SK-N-SH treated with all-trans-retinoic acid at 6 μM for 48 hours (cell line): ENCODE data around the gene BTBD16.

ENCODE experiments used
- ATAC-seq: fragments of 200-7000 bp; cut with Tn5 transposase; 3 replicates; pipeline ENCODE4 v1.9.1; 2020; ENCODE audit warnings: mild to moderate bottlenecking, moderate library complexity
- ARNTL ChIP-seq: fragments of 450-650 bp; formaldehyde crosslinking; IDR thresholded peaks from 2 replicates; pipeline ENCODE4 v1.5.0; 2020; ENCODE audit warnings: low read depth, mild to moderate bottlenecking, moderate library complexity, borderline replicate concordance
- BACH2 ChIP-seq: fragments of 250-450 bp; sonication (Bioruptor Pico); IDR thresholded peaks from 2 replicates; pipeline ENCODE4 v1.9.0; 2021; ENCODE audit warnings: mild to moderate bottlenecking, borderline replicate concordance
- CSDC2 ChIP-seq: fragments of 250-450 bp; sonication (Bioruptor Pico); IDR thresholded peaks from 2 replicates; pipeline ENCODE4 v1.5.0; 2020; ENCODE audit warnings: mild to moderate bottlenecking, moderate library complexity
- ESRRG ChIP-seq: fragments of 250-450 bp; sonication (Bioruptor Pico); IDR thresholded peaks from 2 replicates; pipeline ENCODE4 v1.6.1; 2021; ENCODE audit warnings: mild to moderate bottlenecking
- GLIS3 ChIP-seq: fragments of 250-450 bp; sonication (Bioruptor Pico); IDR thresholded peaks from 2 replicates; pipeline ENCODE4 v1.5.0; 2020; ENCODE audit warnings: mild to moderate bottlenecking, moderate library complexity
- ISL1 ChIP-seq: fragments of 250-450 bp; sonication (Bioruptor Pico); IDR thresholded peaks from 2 replicates; pipeline ENCODE4 v2.1.2; 2022; ENCODE audit warnings: mild to moderate bottlenecking, moderate library complexity
- OSR1 ChIP-seq: fragments of 250-450 bp; sonication (Bioruptor Pico); IDR thresholded peaks from 2 replicates; pipeline ENCODE4 v1.8.0; 2022; ENCODE audit warnings: moderate library complexity, mild to moderate bottlenecking, inconsistent platforms
- PPARA ChIP-seq: fragments of 250-450 bp; sonication (Bioruptor Pico); IDR thresholded peaks from 2 replicates; pipeline ENCODE4 v1.5.0; 2020; ENCODE audit warnings: mild to moderate bottlenecking, borderline replicate concordance
- RARB ChIP-seq: fragments of 250-450 bp; sonication (Bioruptor Pico); IDR thresholded peaks from 2 replicates; pipeline ENCODE4 v1.8.0; 2021; ENCODE audit warnings: mild to moderate bottlenecking, moderate library complexity
- SNAI2 ChIP-seq: fragments of 250-450 bp; sonication (Bioruptor Pico); IDR thresholded peaks from 2 replicates; pipeline ENCODE4 v1.5.0; 2020; ENCODE audit warnings: mild to moderate bottlenecking, moderate library complexity
- TCF4 ChIP-seq: fragments of 250-450 bp; sonication (Bioruptor Pico); IDR thresholded peaks from 2 replicates; pipeline ENCODE4 v1.8.0; 2021; ENCODE audit warnings: mild to moderate bottlenecking, moderate library complexity, borderline replicate concordance
- TOX ChIP-seq: fragments of 250-450 bp; sonication (Bioruptor Pico); IDR thresholded peaks from 2 replicates; pipeline ENCODE4 v1.8.0; 2021; ENCODE audit warnings: mild to moderate bottlenecking, moderate library complexity, borderline replicate concordance
- ZC3H10 ChIP-seq: fragments of 250-450 bp; sonication (Bioruptor Pico); IDR thresholded peaks from 2 replicates; pipeline ENCODE4 v1.5.1; 2021; ENCODE audit warnings: mild to moderate bottlenecking, moderate library complexity
- ZFP30 ChIP-seq: fragments of 450-650 bp; formaldehyde crosslinking; IDR thresholded peaks from 2 replicates; pipeline ENCODE4 v1.5.0; 2022; ENCODE audit warnings: mild to moderate bottlenecking, moderate library complexity
- ZNF565 ChIP-seq: fragments of 450-650 bp; formaldehyde crosslinking; conservative IDR thresholded peaks from 2 replicates; pipeline ENCODE4 v1.5.0; 2020; ENCODE audit warnings: low read depth, mild to moderate bottlenecking, moderate library complexity
- ZNF70 ChIP-seq: fragments of 450-650 bp; formaldehyde crosslinking; IDR thresholded peaks from 2 replicates; pipeline ENCODE4 v1.5.0; 2020; ENCODE audit warnings: mild to moderate bottlenecking, moderate library complexity
- ZNF8 ChIP-seq: fragments of 450-650 bp; formaldehyde crosslinking; IDR thresholded peaks from 2 replicates; pipeline ENCODE4 v1.5.0; 2020; ENCODE audit warnings: mild to moderate bottlenecking, moderate library complexity
- TF ChIP-seq, protein P1 (sequence below): fragments of 250-450 bp; sonication (Bioruptor Pico); IDR thresholded peaks from 2 replicates; pipeline ENCODE4 v1.5.0; 2020; ENCODE audit warnings: mild to moderate bottlenecking, moderate library complexity
- TF ChIP-seq, protein P2 (sequence below): fragments of 250-450 bp; sonication (Bioruptor Pico); IDR thresholded peaks from 2 replicates; pipeline ENCODE4 v1.5.1; 2020; ENCODE audit warnings: low read depth, mild to moderate bottlenecking, moderate library complexity
- TF ChIP-seq, protein P3 (sequence below): fragments of 250-450 bp; sonication (Bioruptor Pico); IDR thresholded peaks from 2 replicates; pipeline ENCODE4 v1.8.0; 2021; ENCODE audit warnings: low read depth, mild to moderate bottlenecking, moderate library complexity, borderline replicate concordance
- TF ChIP-seq, protein P4 (sequence below): fragments of 250-450 bp; sonication (Bioruptor Pico); IDR thresholded peaks from 2 replicates; pipeline ENCODE4 v1.5.1; 2021; ENCODE audit warnings: mild to moderate bottlenecking, moderate library complexity
- TF ChIP-seq, protein P5 (sequence below): fragments of 250-450 bp; sonication (Bioruptor Pico); IDR thresholded peaks from 2 replicates; pipeline ENCODE4 v1.8.0; 2020; ENCODE audit warnings: mild to moderate bottlenecking, moderate library complexity, borderline replicate concordance

The BTBD16 gene

DNA sequence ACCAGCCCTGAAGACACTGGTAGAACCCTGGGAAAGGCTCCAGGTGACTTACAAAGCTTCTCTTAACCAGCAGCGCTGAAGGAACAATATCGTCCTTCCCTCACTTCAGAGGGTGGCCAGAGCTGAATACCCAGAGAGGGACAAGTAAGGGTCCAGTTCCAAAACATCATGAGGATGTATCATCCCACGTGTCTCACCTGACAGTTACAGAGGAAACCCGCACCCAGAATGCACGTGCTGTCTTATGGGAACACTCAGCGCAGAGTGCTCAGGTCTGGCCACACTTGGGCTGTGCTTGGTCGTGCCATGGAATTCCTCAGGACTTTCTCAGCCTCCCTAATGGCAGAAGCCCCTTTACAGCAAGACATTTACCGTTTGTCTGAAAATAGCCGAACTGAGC, 46.9 kb upstream of the BTBD16 start:
- no peak for ATAC-seq
- no peak for TF ChIP-seq TOX
- TF ChIP-seq PPARA (CRISPR knock-in tag): no peak
- no peak for TF ChIP-seq ZNF70
- no peak for TF ChIP-seq ZNF565
- TF ChIP-seq ARNTL (CRISPR knock-in tag): no peak
- TF ChIP-seq GLIS3 (CRISPR knock-in tag): no peak
- no peak for TF ChIP-seq BACH2 (CRISPR knock-in tag)
- no peak for TF ChIP-seq ISL1

DNA sequence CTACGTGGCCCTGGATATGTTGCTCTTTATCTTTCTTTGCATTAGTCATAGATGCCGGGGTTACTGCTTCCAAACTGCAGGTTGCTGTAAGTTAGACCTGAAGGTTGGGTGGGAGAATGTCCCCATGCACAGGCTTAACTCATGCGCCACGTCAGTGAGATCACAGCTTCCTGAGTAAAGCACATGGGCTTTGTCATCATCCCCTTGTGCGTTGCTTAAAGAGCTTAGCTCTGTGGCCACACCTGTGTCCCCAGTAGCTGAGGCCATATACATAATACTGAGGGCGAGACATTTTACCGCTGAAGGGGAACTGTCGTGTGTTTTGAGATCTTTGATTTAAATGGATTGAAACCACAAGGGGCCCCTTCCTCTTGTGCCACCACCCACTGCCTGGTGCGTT, 45.8 kb upstream of the BTBD16 start:
- no peak for ATAC-seq
- TF ChIP-seq RARB (CRISPR knock-in tag) (no peak), ZNF70 (no peak), SNAI2 (CRISPR knock-in tag) (no peak), BACH2 (CRISPR knock-in tag) (no peak), ZC3H10 (CRISPR knock-in tag) (no peak), PPARA (CRISPR knock-in tag) (no peak), ZFP30 (CRISPR knock-in tag) (no peak), ISL1 (no peak), ESRRG (CRISPR knock-in tag) (no peak), TCF4 (no peak), TOX (no peak), ARNTL (CRISPR knock-in tag) (no peak), OSR1 (CRISPR knock-in tag) (no peak), CSDC2 (CRISPR knock-in tag) (no peak), GLIS3 (CRISPR knock-in tag) (no peak)
- TF ChIP-seq, protein P1, sequence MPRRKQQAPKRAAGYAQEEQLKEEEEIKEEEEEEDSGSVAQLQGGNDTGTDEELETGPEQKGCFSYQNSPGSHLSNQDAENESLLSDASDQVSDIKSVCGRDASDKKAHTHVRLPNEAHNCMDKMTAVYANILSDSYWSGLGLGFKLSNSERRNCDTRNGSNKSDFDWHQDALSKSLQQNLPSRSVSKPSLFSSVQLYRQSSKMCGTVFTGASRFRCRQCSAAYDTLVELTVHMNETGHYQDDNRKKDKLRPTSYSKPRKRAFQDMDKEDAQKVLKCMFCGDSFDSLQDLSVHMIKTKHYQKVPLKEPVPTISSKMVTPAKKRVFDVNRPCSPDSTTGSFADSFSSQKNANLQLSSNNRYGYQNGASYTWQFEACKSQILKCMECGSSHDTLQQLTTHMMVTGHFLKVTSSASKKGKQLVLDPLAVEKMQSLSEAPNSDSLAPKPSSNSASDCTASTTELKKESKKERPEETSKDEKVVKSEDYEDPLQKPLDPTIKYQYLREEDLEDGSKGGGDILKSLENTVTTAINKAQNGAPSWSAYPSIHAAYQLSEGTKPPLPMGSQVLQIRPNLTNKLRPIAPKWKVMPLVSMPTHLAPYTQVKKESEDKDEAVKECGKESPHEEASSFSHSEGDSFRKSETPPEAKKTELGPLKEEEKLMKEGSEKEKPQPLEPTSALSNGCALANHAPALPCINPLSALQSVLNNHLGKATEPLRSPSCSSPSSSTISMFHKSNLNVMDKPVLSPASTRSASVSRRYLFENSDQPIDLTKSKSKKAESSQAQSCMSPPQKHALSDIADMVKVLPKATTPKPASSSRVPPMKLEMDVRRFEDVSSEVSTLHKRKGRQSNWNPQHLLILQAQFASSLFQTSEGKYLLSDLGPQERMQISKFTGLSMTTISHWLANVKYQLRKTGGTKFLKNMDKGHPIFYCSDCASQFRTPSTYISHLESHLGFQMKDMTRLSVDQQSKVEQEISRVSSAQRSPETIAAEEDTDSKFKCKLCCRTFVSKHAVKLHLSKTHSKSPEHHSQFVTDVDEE: no peak
- TF ChIP-seq, protein P2, sequence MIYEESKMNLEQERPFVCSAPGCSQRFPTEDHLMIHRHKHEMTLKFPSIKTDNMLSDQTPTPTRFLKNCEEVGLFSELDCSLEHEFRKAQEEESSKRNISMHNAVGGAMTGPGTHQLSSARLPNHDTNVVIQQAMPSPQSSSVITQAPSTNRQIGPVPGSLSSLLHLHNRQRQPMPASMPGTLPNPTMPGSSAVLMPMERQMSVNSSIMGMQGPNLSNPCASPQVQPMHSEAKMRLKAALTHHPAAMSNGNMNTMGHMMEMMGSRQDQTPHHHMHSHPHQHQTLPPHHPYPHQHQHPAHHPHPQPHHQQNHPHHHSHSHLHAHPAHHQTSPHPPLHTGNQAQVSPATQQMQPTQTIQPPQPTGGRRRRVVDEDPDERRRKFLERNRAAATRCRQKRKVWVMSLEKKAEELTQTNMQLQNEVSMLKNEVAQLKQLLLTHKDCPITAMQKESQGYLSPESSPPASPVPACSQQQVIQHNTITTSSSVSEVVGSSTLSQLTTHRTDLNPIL: no peak
- TF ChIP-seq, protein P3, sequence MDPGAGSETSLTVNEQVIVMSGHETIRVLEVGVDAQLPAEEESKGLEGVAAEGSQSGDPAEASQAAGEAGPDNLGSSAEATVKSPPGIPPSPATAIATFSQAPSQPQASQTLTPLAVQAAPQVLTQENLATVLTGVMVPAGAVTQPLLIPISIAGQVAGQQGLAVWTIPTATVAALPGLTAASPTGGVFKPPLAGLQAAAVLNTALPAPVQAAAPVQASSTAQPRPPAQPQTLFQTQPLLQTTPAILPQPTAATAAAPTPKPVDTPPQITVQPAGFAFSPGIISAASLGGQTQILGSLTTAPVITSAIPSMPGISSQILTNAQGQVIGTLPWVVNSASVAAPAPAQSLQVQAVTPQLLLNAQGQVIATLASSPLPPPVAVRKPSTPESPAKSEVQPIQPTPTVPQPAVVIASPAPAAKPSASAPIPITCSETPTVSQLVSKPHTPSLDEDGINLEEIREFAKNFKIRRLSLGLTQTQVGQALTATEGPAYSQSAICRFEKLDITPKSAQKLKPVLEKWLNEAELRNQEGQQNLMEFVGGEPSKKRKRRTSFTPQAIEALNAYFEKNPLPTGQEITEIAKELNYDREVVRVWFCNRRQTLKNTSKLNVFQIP (CRISPR knock-in tag): no peak
- TF ChIP-seq, protein P4, sequence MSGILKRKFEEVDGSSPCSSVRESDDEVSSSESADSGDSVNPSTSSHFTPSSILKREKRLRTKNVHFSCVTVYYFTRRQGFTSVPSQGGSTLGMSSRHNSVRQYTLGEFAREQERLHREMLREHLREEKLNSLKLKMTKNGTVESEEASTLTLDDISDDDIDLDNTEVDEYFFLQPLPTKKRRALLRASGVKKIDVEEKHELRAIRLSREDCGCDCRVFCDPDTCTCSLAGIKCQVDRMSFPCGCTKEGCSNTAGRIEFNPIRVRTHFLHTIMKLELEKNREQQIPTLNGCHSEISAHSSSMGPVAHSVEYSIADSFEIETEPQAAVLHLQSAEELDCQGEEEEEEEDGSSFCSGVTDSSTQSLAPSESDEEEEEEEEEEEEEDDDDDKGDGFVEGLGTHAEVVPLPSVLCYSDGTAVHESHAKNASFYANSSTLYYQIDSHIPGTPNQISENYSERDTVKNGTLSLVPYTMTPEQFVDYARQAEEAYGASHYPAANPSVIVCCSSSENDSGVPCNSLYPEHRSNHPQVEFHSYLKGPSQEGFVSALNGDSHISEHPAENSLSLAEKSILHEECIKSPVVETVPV (CRISPR knock-in tag): no peak

DNA sequence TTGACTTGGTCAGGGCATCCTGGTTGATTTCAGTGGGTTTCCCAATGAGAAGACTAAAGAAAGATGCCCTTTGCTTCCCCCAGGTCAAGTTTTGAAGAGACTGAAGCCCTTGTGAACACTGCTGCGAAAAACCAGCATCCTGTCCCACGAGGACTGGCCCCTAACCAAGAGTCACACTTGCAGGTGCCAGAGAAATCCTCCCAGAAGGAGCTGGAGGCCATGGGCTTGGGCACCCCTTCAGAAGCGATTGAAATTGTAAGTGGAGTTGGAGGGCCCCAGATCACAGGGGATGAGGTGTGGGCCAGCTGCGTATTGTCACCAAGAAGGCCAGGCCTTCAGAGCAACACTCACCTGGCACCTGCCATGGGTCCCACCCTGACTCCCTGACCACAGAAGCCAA, 43.3 kb upstream of the BTBD16 start:
- no peak for ATAC-seq
- no peak for TF ChIP-seq CSDC2 (CRISPR knock-in tag)
- no peak for TF ChIP-seq OSR1 (CRISPR knock-in tag)
- no peak for TF ChIP-seq TOX
- no peak for TF ChIP-seq ZNF8 (CRISPR knock-in tag)
- TF ChIP-seq ZFP30 (CRISPR knock-in tag): no peak
- TF ChIP-seq, protein P5, sequence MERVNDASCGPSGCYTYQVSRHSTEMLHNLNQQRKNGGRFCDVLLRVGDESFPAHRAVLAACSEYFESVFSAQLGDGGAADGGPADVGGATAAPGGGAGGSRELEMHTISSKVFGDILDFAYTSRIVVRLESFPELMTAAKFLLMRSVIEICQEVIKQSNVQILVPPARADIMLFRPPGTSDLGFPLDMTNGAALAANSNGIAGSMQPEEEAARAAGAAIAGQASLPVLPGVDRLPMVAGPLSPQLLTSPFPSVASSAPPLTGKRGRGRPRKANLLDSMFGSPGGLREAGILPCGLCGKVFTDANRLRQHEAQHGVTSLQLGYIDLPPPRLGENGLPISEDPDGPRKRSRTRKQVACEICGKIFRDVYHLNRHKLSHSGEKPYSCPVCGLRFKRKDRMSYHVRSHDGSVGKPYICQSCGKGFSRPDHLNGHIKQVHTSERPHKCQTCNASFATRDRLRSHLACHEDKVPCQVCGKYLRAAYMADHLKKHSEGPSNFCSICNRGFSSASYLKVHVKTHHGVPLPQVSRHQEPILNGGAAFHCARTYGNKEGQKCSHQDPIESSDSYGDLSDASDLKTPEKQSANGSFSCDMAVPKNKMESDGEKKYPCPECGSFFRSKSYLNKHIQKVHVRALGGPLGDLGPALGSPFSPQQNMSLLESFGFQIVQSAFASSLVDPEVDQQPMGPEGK: no peak
- TF ChIP-seq, protein P1: no peak
- TF ChIP-seq ZC3H10 (CRISPR knock-in tag): no peak
- TF ChIP-seq, protein P4 (CRISPR knock-in tag): no peak
